H1 (cell line): ENCODE measurements around the gene SMYD3. TPM values are rescaled to one million over a fixed set of nuclear protein-coding genes. Genes with fewer than 3 reads are reported as not detected.
A peak's percentile ranks its signal among the peaks of the same experiment; 100 is the strongest.

Source experiments
- CTCF ChIA-PET: fragments of 300-600 bp; sonication (Branson Sonifier 250); formaldehyde crosslinking; loops from one replicate; lab custom pipeline; 2021; ENCODE audit not compliant: partially characterized antibody; lab: Charles Lee
- POLR2A ChIA-PET: fragments of 300-600 bp; sonication (Branson Sonifier 250); formaldehyde crosslinking; loops from one replicate; lab custom pipeline; 2021; ENCODE audit warnings: inconsistent platforms; ENCODE audit not compliant: partially characterized antibody; lab: Charles Lee
- DNase-seq, 2 experiments: peaks; one replicate each; pipeline versions ENCODE4 v3.0.0 to v3.0.0-alpha.2; 2010 to 2022; ENCODE audit warnings: low spot score in 2 of 2, low read depth in 1 of 2, mixed read lengths in 1 of 2
- FAIRE-seq: peaks from 2 replicates; lab custom pipeline; 2011; peaks lifted over from hg19 to GRCh38; lab: Jason Lieb, UNC
- H2AFZ ChIP-seq: 2 replicates; pipeline ENCODE4 v1.8.1; 2012; ENCODE audit warnings: low read length, inconsistent platforms
- H2AK5ac ChIP-seq: 2 replicates; pipeline ENCODE4 v1.6.1; 2013; ENCODE audit warnings: low read depth, low read length
- H2BK120ac ChIP-seq: replicated peaks from 2 replicates; pipeline ENCODE3; 2013; ENCODE audit warnings: low read depth, low read length, inconsistent platforms
- H2BK12ac ChIP-seq: 2 replicates; pipeline ENCODE4 v1.6.1; 2013; ENCODE audit warnings: low read depth, low read length
- H2BK15ac ChIP-seq: 2 replicates; pipeline ENCODE4 v1.6.1; 2013; ENCODE audit warnings: low read length
- H2BK20ac ChIP-seq: 2 replicates; pipeline ENCODE4 v1.6.1; 2013; ENCODE audit warnings: low read length
- H2BK5ac ChIP-seq: 2 replicates; pipeline ENCODE4 v1.6.1; 2013; ENCODE audit warnings: low read depth, low read length
- H3K14ac ChIP-seq: 2 replicates; pipeline ENCODE4 v1.6.1; 2013; ENCODE audit warnings: inconsistent platforms; ENCODE audit not compliant: insufficient read length
- H3K18ac ChIP-seq: 2 replicates; pipeline ENCODE4 v1.6.1; 2013; ENCODE audit warnings: low read length; ENCODE audit errors: extremely low read depth
- H3K23ac ChIP-seq: 2 replicates; pipeline ENCODE4 v1.6.1; 2013; ENCODE audit warnings: inconsistent platforms; ENCODE audit not compliant: insufficient read length
- H3K23me2 ChIP-seq: 2 replicates; pipeline ENCODE4 v1.6.1; 2013; ENCODE audit warnings: low read depth, low read length
- H3K27ac ChIP-seq: 2 replicates; pipeline ENCODE4 v1.6.1; 2011; ENCODE audit warnings: low read depth, low read length, inconsistent platforms
- H3K27me3 ChIP-seq, 4 experiments: replicated peaks in 1 of 4; 1 replicate in 1 of 4; 2 replicates in 3 of 4; pipeline versions ENCODE4 v1.6.1 to v1.8.1; 2011 to 2013; ENCODE audit warnings: low read length in 3 of 4, mild to moderate bottlenecking in 3 of 4, inconsistent platforms in 2 of 4, mixed read lengths in 2 of 4, moderate library complexity in 1 of 4; ENCODE audit not compliant: control insufficient read depth in 3 of 4, insufficient read depth in 3 of 4; ENCODE audit errors: extremely low read depth in 1 of 4
- H3K36me3 ChIP-seq, 4 experiments: 2 replicates each; pipeline versions ENCODE4 v1.6.1 to v1.8.1; 2011 to 2013; ENCODE audit warnings: mild to moderate bottlenecking in 4 of 4, low read length in 3 of 4, moderate library complexity in 2 of 4, control low read depth in 1 of 4, inconsistent platforms in 1 of 4; ENCODE audit not compliant: insufficient read depth in 4 of 4, control insufficient read depth in 2 of 4
- H3K4ac ChIP-seq: replicated peaks from 2 replicates; pipeline ENCODE3; 2013; ENCODE audit warnings: low read length, low read depth, mixed read lengths, inconsistent platforms; ENCODE audit not compliant: insufficient read length
- H3K4me1 ChIP-seq, 4 experiments: replicated peaks in 1 of 4; 1 replicate in 1 of 4; 2 replicates in 3 of 4; pipeline versions ENCODE4 v1.6.1 to v1.8.1; 2011 to 2013; ENCODE audit warnings: low read length in 3 of 4, inconsistent platforms in 2 of 4, mixed read lengths in 1 of 4; ENCODE audit not compliant: insufficient read depth in 4 of 4, control insufficient read depth in 3 of 4
- H3K4me2 ChIP-seq, 2 experiments: 2 replicates each; pipeline versions ENCODE4 v1.6.1 to v1.8.1; 2011 to 2013; ENCODE audit warnings: low read depth in 2 of 2, low read length in 2 of 2, control low read depth in 1 of 2, inconsistent platforms in 1 of 2, mild to moderate bottlenecking in 1 of 2; ENCODE audit not compliant: insufficient read depth in 1 of 2
- H3K4me3 ChIP-seq, 4 experiments: fragments of 200-600, 300-600 bp in 1 of 4; sonication (generic), shearing (Covaris generic), sonication (Bioruptor Twin) in 1 of 4; 2 replicates each; pipeline versions ENCODE4 v1.5.1 to v1.8.1; 2011 to 2016; ENCODE audit warnings: low read length in 4 of 4, low read depth in 3 of 4, control low read depth in 2 of 4, inconsistent platforms in 2 of 4, mild to moderate bottlenecking in 2 of 4, mixed read lengths in 1 of 4, moderate library complexity in 1 of 4; ENCODE audit not compliant: insufficient read depth in 2 of 4; ENCODE audit errors: extremely low read depth in 1 of 4
- H3K56ac ChIP-seq: replicated peaks from 2 replicates; pipeline ENCODE3; 2013; ENCODE audit warnings: low read depth, mild to moderate bottlenecking, mixed read lengths, low read length, inconsistent platforms; ENCODE audit not compliant: insufficient read length
- H3K79me1 ChIP-seq: 2 replicates; pipeline ENCODE4 v1.6.1; 2013; ENCODE audit warnings: low read depth, low read length, control low read depth
- H3K79me2 ChIP-seq, 2 experiments: 2 replicates each; pipeline versions ENCODE4 v1.6.1 to v1.8.1; 2012 to 2013; ENCODE audit warnings: low read length in 2 of 2, mild to moderate bottlenecking in 2 of 2, inconsistent platforms in 1 of 2; ENCODE audit not compliant: insufficient read depth in 2 of 2, control insufficient read depth in 1 of 2
- H3K9ac ChIP-seq, 4 experiments: replicated peaks in 1 of 4; 1 replicate in 1 of 4; 2 replicates in 3 of 4; pipeline versions ENCODE4 v1.6.1 to v1.8.1; 2011 to 2013; ENCODE audit warnings: low read depth in 3 of 4, low read length in 3 of 4, control low read depth in 2 of 4, mild to moderate bottlenecking in 2 of 4, moderate library complexity in 2 of 4, inconsistent platforms in 1 of 4; ENCODE audit errors: extremely low read depth in 1 of 4
- H3K9me3 ChIP-seq, 2 experiments: 2 replicates each; pipeline versions ENCODE4 v1.6.1 to v1.8.1; 2012 to 2013; ENCODE audit warnings: mild to moderate bottlenecking in 2 of 2, moderate library complexity in 2 of 2, control low read depth in 1 of 2, inconsistent platforms in 1 of 2, low read depth in 1 of 2, low read length in 1 of 2, mixed read lengths in 1 of 2; ENCODE audit not compliant: insufficient read depth in 2 of 2
- H4K20me1 ChIP-seq, 2 experiments: replicated peaks in 1 of 2; 2 replicates each; pipeline versions ENCODE3 to v1.8.1; 2011 to 2013; ENCODE audit warnings: inconsistent platforms in 2 of 2, low read length in 2 of 2, mild to moderate bottlenecking in 1 of 2; ENCODE audit not compliant: insufficient read depth in 2 of 2, control insufficient read depth in 1 of 2
- H4K5ac ChIP-seq: 2 replicates; pipeline ENCODE4 v1.6.1; 2013; ENCODE audit warnings: low read length, low read depth, mixed read lengths, inconsistent platforms; ENCODE audit not compliant: insufficient read length
- H4K8ac ChIP-seq: 2 replicates; pipeline ENCODE4 v1.8.0; 2013; ENCODE audit warnings: mild to moderate bottlenecking, moderate library complexity, low read length, inconsistent platforms; ENCODE audit not compliant: insufficient read depth; ENCODE audit errors: extremely low read depth
- H4K91ac ChIP-seq: replicated peaks from 2 replicates; pipeline ENCODE3; 2013; ENCODE audit warnings: low read length, mixed read lengths, inconsistent platforms; ENCODE audit not compliant: insufficient read length
- BACH1 ChIP-seq: IDR thresholded peaks from 2 replicates; pipeline ENCODE4 v1.6.1; 2012; ENCODE audit warnings: low read length, improper control_type of control experiment
- CEBPB ChIP-seq: IDR thresholded peaks from 2 replicates; pipeline ENCODE4 v1.6.1; 2012; ENCODE audit warnings: low read depth, low read length
- CHD2 ChIP-seq: IDR thresholded peaks from 2 replicates; pipeline ENCODE4 v1.6.1; 2012; ENCODE audit warnings: low read length, improper control_type of control experiment
- CREB1 ChIP-seq: IDR thresholded peaks from 2 replicates; pipeline ENCODE4 v1.6.1; 2012; ENCODE audit warnings: inconsistent platforms
- EP300 ChIP-seq, 2 experiments: IDR thresholded peaks; 1 replicate in 1 of 2; 2 replicates in 1 of 2; pipeline ENCODE4 v1.6.1; 2011 to 2012; ENCODE audit warnings: low read depth in 2 of 2, low read length in 2 of 2, mild to moderate bottlenecking in 2 of 2, borderline replicate concordance in 1 of 2, inconsistent platforms in 1 of 2, moderate library complexity in 1 of 2
- GABPA ChIP-seq: IDR thresholded peaks from 2 replicates; pipeline ENCODE4 v1.6.1; 2011; ENCODE audit warnings: mild to moderate bottlenecking, low read length, moderate library complexity, borderline replicate concordance; ENCODE audit not compliant: insufficient read depth
- MAFK ChIP-seq: IDR thresholded peaks from 2 replicates; pipeline ENCODE4 v1.6.1; 2012; ENCODE audit warnings: low read depth, mild to moderate bottlenecking, improper control_type of control experiment, low read length
- NANOG ChIP-seq: IDR thresholded peaks from 2 replicates; pipeline ENCODE4 v1.6.1; 2011; ENCODE audit warnings: low read length, low read depth, mild to moderate bottlenecking, inconsistent platforms; ENCODE audit not compliant: insufficient read depth, poor library complexity, severe bottlenecking
- POLR2AphosphoS5 ChIP-seq: IDR thresholded peaks from 2 replicates; pipeline ENCODE4 v1.6.1; 2011; ENCODE audit warnings: low read depth, low read length
- SIRT6 ChIP-seq: IDR thresholded peaks from one replicate; pipeline ENCODE4 v1.7.1; 2012; ENCODE audit warnings: low read length, inconsistent platforms
- SP2 ChIP-seq: IDR thresholded peaks from 2 replicates; pipeline ENCODE4 v1.6.1; 2012; ENCODE audit warnings: mild to moderate bottlenecking, low read length, inconsistent platforms
- SRF ChIP-seq: IDR thresholded peaks from 2 replicates; pipeline ENCODE4 v1.6.1; 2011; ENCODE audit warnings: mild to moderate bottlenecking, low read depth, low read length, moderate library complexity
- WGBS, 2 experiments: shearing (Covaris generic) in 1 of 2; methylation state at CpG; one replicate each; pipeline versions ENCODE4 v1.1.6 to v1.1.7; 2013 to 2015; ENCODE audit warnings: low lambda C conversion rate in 2 of 2, mixed read lengths in 2 of 2, inconsistent platforms in 1 of 2, low coverage in 1 of 2, missing lambda C conversion rate in 1 of 2; ENCODE audit not compliant: insufficient replicate concordance in 2 of 2, insufficient coverage in 1 of 2, insufficient read length in 1 of 2; ENCODE audit errors: extremely low coverage in 1 of 2, missing lambda C conversion rate in 1 of 2; 5-methylcytosine and 5-hydroxymethylcytosine counted together
- polyA plus RNA-seq, 7 experiments: library from polyadenylated mRNA; depleted of rRNA in 3 of 7; stranded (reverse) in 5 of 7; unstranded in 2 of 7; fragments of >200 nt in 5 of 7; fragments of 200-250 nt in 2 of 7; gene quantifications; 1 replicate in 5 of 7; 2 replicates in 1 of 7; 4 replicates in 1 of 7; pipeline versions ENCODE4 v1.2.1 to v1.2.3, GENCODE V29; 2011 to 2013; ENCODE audit warnings: missing spikeins in 2 of 7, mixed read lengths in 2 of 7
- total RNA-seq: library from RNA; stranded (reverse); fragmentation: NEBNext Ultra II Directional; extraction: Animal tissue kit (Norgen Biotek cat#: 25700); gene quantifications from 2 replicates; pipeline ENCODE4 v1.2.1, GENCODE V29; 2021
- TF ChIP-seq, protein P1 (sequence below): IDR thresholded peaks from 2 replicates; pipeline ENCODE4 v1.6.1; 2011; ENCODE audit warnings: low read depth, mild to moderate bottlenecking, low read length; ENCODE audit not compliant: insufficient read depth

Gene SMYD3
- total and polyA plus RNA-seq, 2 of the 8 experiments (the other 6 are each of a cell fraction or from before 2014, with no cell fraction given), result 17.3 to 25.4 TPM

DNA sequence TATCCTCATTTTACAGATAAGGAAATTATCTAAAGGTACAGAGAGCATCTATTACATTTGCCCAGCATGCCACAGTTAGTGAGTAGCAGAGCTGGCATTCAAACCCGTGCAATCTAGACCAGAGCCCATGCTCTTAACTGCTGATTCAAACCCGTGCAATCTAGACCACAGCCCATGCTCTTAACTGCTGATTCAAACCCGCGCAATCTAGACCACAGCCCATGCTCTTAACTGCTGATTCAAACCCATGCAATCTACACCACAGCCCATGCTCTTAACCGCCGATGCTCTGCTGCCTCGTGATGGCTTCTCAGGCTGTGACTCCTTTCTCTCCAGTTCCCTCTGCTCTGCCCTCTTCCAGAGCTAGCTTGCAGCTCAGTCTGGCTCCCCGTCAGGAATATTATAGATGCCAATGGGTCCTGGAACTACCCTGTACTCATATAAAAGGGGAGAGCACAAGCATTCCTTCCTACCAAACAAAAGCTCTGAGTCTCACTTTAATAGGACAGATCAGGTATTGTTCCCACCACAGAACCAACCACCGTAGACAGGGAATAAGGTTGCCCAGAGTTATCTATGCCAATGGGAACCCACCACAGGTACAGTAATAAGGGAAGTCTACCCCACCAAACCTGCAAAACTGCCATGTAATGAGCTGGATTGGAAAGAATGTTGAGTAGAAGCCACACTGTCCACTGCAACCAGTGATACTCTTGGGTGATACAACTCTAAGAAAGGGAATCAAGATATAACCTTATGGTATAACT is 78.4 kb downstream of the SMYD3 start:
- CTCF ChIA-PET, result no interaction called here
- Histone ChIP-seq H3K27me3 (no peaks in the 10 kb centered on the region), H3K4me2 (0 out of 4 replicates have a peak overlapping the region, but pooled peaks of 1 of the 2 experiments have one; percentile 2), H4K20me1 (no peaks in the 10 kb centered on the region), H2BK15ac (0 out of 2 replicates have a peak overlapping the region, but pooled peaks have one; percentile 65), H3K23ac (no peak overlapping the region), H4K5ac (peak overlapping the region; percentile 35), H2BK20ac (no peak overlapping the region), H2AFZ (no peak overlapping the region), H2BK120ac (peak overlapping the region; percentile 70), H3K14ac (no peak overlapping the region), H4K8ac (no peak overlapping the region), H3K4me3 (peak overlapping the region in 1 of 4 experiments; percentile 19; a peak in 2 of 8 replicates), H3K79me2 (no peaks in the 10 kb centered on the region; a peak in 1 of 4 replicates), H2AK5ac (no peak overlapping the region), H3K9me3 (no peaks in the 10 kb centered on the region), H3K56ac (no peak overlapping the region), H3K23me2 (no peaks in the 10 kb centered on the region), H3K36me3 (no peaks in the 10 kb centered on the region), H3K27ac (peak overlapping the region; percentile 49; the same call in 1 of the 2 replicates), H3K4me1 (peaks cover 4 to 10% (median 5%) of the 10 kb centered on the region in 4 experiments; a peak in 5 of 7 replicates), H3K79me1 (no peaks in the 10 kb centered on the region), H3K9ac (no peak overlapping the region), H3K4ac (peak overlapping the region; percentile 24), H4K91ac (peak overlapping the region; percentile 17), H3K18ac (peak overlapping the region; percentile 27; the same call in 1 of the 2 replicates), H2BK5ac (peak overlapping the region; percentile 62), H2BK12ac (peak overlapping the region; percentile 81)
- POLR2A ChIA-PET, result no interaction called here
- DNase-seq (no peak), FAIRE-seq (no peak)
- WGBS, 2 experiments, result 60% methylated on average over 9 of the region's 9 CpGs; no CpG with 5 or more reads in 1 of the 2 experiments
- TF ChIP-seq CREB1, result no peak
- TF ChIP-seq NANOG, result no peak
- TF ChIP-seq POLR2AphosphoS5, result no peak
- no peak for TF ChIP-seq SIRT6
- TF ChIP-seq MAFK, result no peak
- TF ChIP-seq SRF, result no peak
- TF ChIP-seq, protein P1, sequence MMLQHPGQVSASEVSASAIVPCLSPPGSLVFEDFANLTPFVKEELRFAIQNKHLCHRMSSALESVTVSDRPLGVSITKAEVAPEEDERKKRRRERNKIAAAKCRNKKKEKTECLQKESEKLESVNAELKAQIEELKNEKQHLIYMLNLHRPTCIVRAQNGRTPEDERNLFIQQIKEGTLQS, result no peak
- no peak for TF ChIP-seq SP2
- no peak for TF ChIP-seq CEBPB
- no peak for TF ChIP-seq BACH1
- TF ChIP-seq EP300 (IDR thresholded peaks at IDR 0.05; ENCODE audit: borderline replicate concordance in 1 of 2, low read depth in 2 of 2, low read length in 2 of 2), result no peak
- TF ChIP-seq CHD2, result no peak
- no peak for TF ChIP-seq GABPA
